BLaER1 treated with 17β-estradiol and CSF1 and Interleukin-3, amounts not matched to agents 10 nM and 100 nM (cell line): Measurements from ENCODE around the gene TBC1D3I.
"Not testable (repeated sequence)": the region's sequence is repeated elsewhere in the genome, so short reads cannot be mapped to it uniquely, and the experiment has no call there.

Source experiments
- H3K27ac ChIP-seq, 11 experiments: shearing (Covaris generic); formaldehyde crosslinking; 2 replicates each; pipeline ENCODE4 v1.8.1; 2022
- H3K27me3 ChIP-seq, 11 experiments: shearing (Covaris generic); formaldehyde crosslinking; 2 replicates each; pipeline ENCODE4 v1.8.1; 2022
- H3K36me3 ChIP-seq, 11 experiments: shearing (Covaris generic); formaldehyde crosslinking; 2 replicates each; pipeline ENCODE4 v1.8.1; 2022
- H3K4me1 ChIP-seq, 10 experiments: shearing (Covaris generic); formaldehyde crosslinking; 2 replicates each; pipeline ENCODE4 v1.8.1; 2022
- H3K4me2 ChIP-seq, 11 experiments: shearing (Covaris generic); formaldehyde crosslinking; 2 replicates each; pipeline ENCODE4 v1.8.1; 2022
- H3K4me3 ChIP-seq, 10 experiments: shearing (Covaris generic); formaldehyde crosslinking; 2 replicates each; pipeline ENCODE4 v1.8.1; 2022
- H3K9ac ChIP-seq, 11 experiments: shearing (Covaris generic); formaldehyde crosslinking; 2 replicates each; pipeline ENCODE4 v1.8.1; 2022
- H3K9me3 ChIP-seq, 11 experiments: shearing (Covaris generic); formaldehyde crosslinking; replicated peaks in 1 of 11; 2 replicates each; pipeline ENCODE4 v1.8.1; 2022
- H4K20me1 ChIP-seq, 11 experiments: shearing (Covaris generic); formaldehyde crosslinking; 2 replicates each; pipeline ENCODE4 v1.8.1; 2022
- Cebpa-rat ChIP-seq, 11 experiments: shearing (Covaris generic); IDR thresholded peaks; 2 replicates each; pipeline ENCODE4 v1.8.1; 2022

Gene TBC1D3I

GRCh38 chr17:36215406-36216308 lies 48.7 kb downstream of the TBC1D3I start:
- TF ChIP-seq Cebpa-rat (IDR thresholded peaks at IDR 0.05) = peak in 5 of 11 experiments; percentile 25 to 46 (median 37); a peak in 5 of 22 replicates
- H3K36me3 ChIP-seq, H3K9ac ChIP-seq, H3K4me3 ChIP-seq, H3K27me3 ChIP-seq, H4K20me1 ChIP-seq: not testable (repeated sequence)
- Histone ChIP-seq H3K9me3 (peaks cover 15 to 36% (median 25%) of the 10 kb centered on the region in 11 experiments), H3K27ac (peak overlapping the region in 8 of 11 experiments; percentile 0 to 42 (median 22); a peak in 9 of 22 replicates), H3K4me1 (peaks cover 24 to 58% (median 54%) of the 10 kb centered on the region in 10 experiments), H3K4me2 (peak overlapping the region in 9 of 11 experiments; percentile 16 to 94 (median 81); a peak in 16 of 22 replicates)

- H4K20me1 ChIP-seq = no peaks in the 10 kb centered on the region
- H3K4me3 ChIP-seq = no peak overlapping the region
- H3K27me3 ChIP-seq = no peaks in the 10 kb centered on the region
- H3K36me3 ChIP-seq = peaks cover 0 to 7% (median 0%) of the 10 kb centered on the region in 11 experiments; a peak in 4 of 22 replicates
- H3K9me3 ChIP-seq = peaks cover 15 to 32% (median 24%) of the 10 kb centered on the region in 11 experiments
- peak overlapping the region in 7 of 11 experiments; percentile 0 to 32 (median 5); a peak in 6 of 22 replicates for H3K27ac ChIP-seq
- no peak overlapping the region for H3K9ac ChIP-seq
- no peak for TF ChIP-seq Cebpa-rat (IDR thresholded peaks at IDR 0.05)
- peak overlapping the region in 9 of 11 experiments; percentile 16 to 94 (median 81); a peak in 16 of 22 replicates for H3K4me2 ChIP-seq
- H3K4me1 ChIP-seq = peaks cover 31 to 66% (median 61%) of the 10 kb centered on the region in 10 experiments
Observed at GRCh38 chr17:36214918-36215317, 49.5 kb downstream of the TBC1D3I start.

- H3K27me3 ChIP-seq = no peaks in the 10 kb centered on the region
Observed at GRCh38 chr17:36213695-36214094, 50.7 kb downstream of the TBC1D3I start.

GRCh38 chr17:36212966-36213365 lies 51.4 kb downstream of the TBC1D3I start:
- peak overlapping the region in 8 of 10 experiments; percentile 19 to 58 (median 44); a peak in 12 of 20 replicates for H3K4me3 ChIP-seq
- H4K20me1 ChIP-seq = no peaks in the 10 kb centered on the region
- H3K4me1 ChIP-seq = peaks cover 40 to 75% (median 69%) of the 10 kb centered on the region in 10 experiments
- peak overlapping the region; percentile 61 to 92 (median 82); a peak in 21 of 22 replicates for H3K27ac ChIP-seq
- no peaks in the 10 kb centered on the region for H3K27me3 ChIP-seq
- TF ChIP-seq Cebpa-rat (IDR thresholded peaks at IDR 0.05) = no peak
- peaks cover 4 to 12% (median 5%) of the 10 kb centered on the region in 11 experiments for H3K9me3 ChIP-seq
- peak overlapping the region; percentile 81 to 95 (median 91) for H3K4me2 ChIP-seq
- H3K9ac ChIP-seq = peak overlapping the region; percentile 3 to 82 (median 73); a peak in 16 of 22 replicates
- H3K36me3 ChIP-seq = peaks cover 0 to 7% (median 0%) of the 10 kb centered on the region in 11 experiments; a peak in 2 of 22 replicates

More at GRCh38 chr17:36213695-36214094, 50.7 kb downstream of the TBC1D3I start:
- Histone ChIP-seq H3K9me3 (peaks cover 11 to 20% (median 12%) of the 10 kb centered on the region in 11 experiments), H3K4me2 (peak overlapping the region in 10 of 11 experiments; percentile 81 to 95 (median 90); a peak in 19 of 22 replicates), H3K36me3 (peaks cover 0 to 7% (median 0%) of the 10 kb centered on the region in 11 experiments; a peak in 3 of 22 replicates), H3K4me3 (0 out of 20 replicates have a peak overlapping the region, but pooled peaks of 1 of the 10 experiments have one; percentile 11), H3K4me1 (peaks cover 40 to 75% (median 69%) of the 10 kb centered on the region in 10 experiments), H3K27ac (peak overlapping the region in 10 of 11 experiments; percentile 72 to 92 (median 85); a peak in 19 of 22 replicates), H3K9ac (0 out of 22 replicates have a peak overlapping the region, but pooled peaks of 1 of the 11 experiments have one; percentile 71), H4K20me1 (no peaks in the 10 kb centered on the region)
- TF ChIP-seq Cebpa-rat (IDR thresholded peaks at IDR 0.05) = no peak

- H3K4me1 ChIP-seq = peaks cover 43 to 78% (median 74%) of the 10 kb centered on the region in 10 experiments
- H3K27ac ChIP-seq = peak overlapping the region; percentile 61 to 92 (median 82); a peak in 21 of 22 replicates
- peak overlapping the region; percentile 55 to 82 (median 73); a peak in 21 of 22 replicates for H3K9ac ChIP-seq
- peaks cover 0 to 8% (median 0%) of the 10 kb centered on the region in 11 experiments; a peak in 4 of 22 replicates for H3K9me3 ChIP-seq
- peak overlapping the region; percentile 81 to 95 (median 91) for H3K4me2 ChIP-seq
- H3K4me3 ChIP-seq = peak overlapping the region in 8 of 10 experiments; percentile 37 to 58 (median 50); a peak in 16 of 20 replicates
- no peaks in the 10 kb centered on the region for H4K20me1 ChIP-seq
- peaks cover 0 to 7% (median 0%) of the 10 kb centered on the region in 11 experiments; a peak in 2 of 22 replicates for H3K36me3 ChIP-seq
- H3K27me3 ChIP-seq = no peaks in the 10 kb centered on the region
- TF ChIP-seq Cebpa-rat (IDR thresholded peaks at IDR 0.05) = no peak
Observed at GRCh38 chr17:36212272-36212605, 52.1 kb downstream of the TBC1D3I start.

- Histone ChIP-seq H3K4me1 (peaks cover 49 to 83% (median 80%) of the 10 kb centered on the region in 10 experiments), H3K27ac (peak overlapping the region; percentile 61 to 92 (median 82); a peak in 21 of 22 replicates), H3K4me2 (peak overlapping the region; percentile 81 to 95 (median 91)), H3K4me3 (peak overlapping the region; percentile 16 to 58 (median 44); a peak in 18 of 20 replicates), H3K9ac (peak overlapping the region; percentile 55 to 82 (median 73); a peak in 21 of 22 replicates)
- H3K27me3 ChIP-seq, H3K36me3 ChIP-seq, H4K20me1 ChIP-seq, H3K9me3 ChIP-seq: not testable (repeated sequence)
Observed at GRCh38 chr17:36211484-36212271, 52.7 kb downstream of the TBC1D3I start.

- not testable (repeated sequence) for H3K27me3 ChIP-seq, H3K9me3 ChIP-seq, H4K20me1 ChIP-seq, H3K36me3 ChIP-seq
- H3K4me3 ChIP-seq = peak within 1 kb of the TSS; percentile 16 to 58 (median 44); a peak in 18 of 20 replicates
- H3K4me2 ChIP-seq = peak within 1 kb of the TSS; percentile 81 to 95 (median 93)
- TF ChIP-seq Cebpa-rat (IDR thresholded peaks at IDR 0.05) = peak in 8 of 11 experiments; percentile 61 to 92 (median 71); a peak in 14 of 22 replicates
- peak within 1 kb of the TSS; percentile 55 to 82 (median 73); a peak in 21 of 22 replicates for H3K9ac ChIP-seq
- peaks cover 60 to 86% (median 84%) of the 10 kb centered on the region in 10 experiments for H3K4me1 ChIP-seq
- H3K27ac ChIP-seq = peak within 1 kb of the TSS; percentile 61 to 92 (median 82); a peak in 21 of 22 replicates
Observed at GRCh38 chr17:36210439-36211211, 53.7 kb downstream of the TBC1D3I start, which contains the start of gene CCL4L2. CCL4L2 (plus strand) TSS chr17:36211063.
